SKM-1 treated with dmso at 0.1 percent for 144 hours (cell line): Measurements from ENCODE around the gene TIAM1.

Experiments used
- DNase-seq: peaks from one replicate; lab custom pipeline; 2025; ENCODE audit not compliant: unreplicated experiment; lab: John Stamatoyannopoulos, UW

Gene TIAM1

GRCh38 chr21:31218830-31219608, 125.0 kb downstream of the TIAM1 start:
- no peak for DNase-seq

- no peak for DNase-seq
Measured at GRCh38 chr21:31216206-31216605, 127.9 kb downstream of the TIAM1 start.

DNA sequence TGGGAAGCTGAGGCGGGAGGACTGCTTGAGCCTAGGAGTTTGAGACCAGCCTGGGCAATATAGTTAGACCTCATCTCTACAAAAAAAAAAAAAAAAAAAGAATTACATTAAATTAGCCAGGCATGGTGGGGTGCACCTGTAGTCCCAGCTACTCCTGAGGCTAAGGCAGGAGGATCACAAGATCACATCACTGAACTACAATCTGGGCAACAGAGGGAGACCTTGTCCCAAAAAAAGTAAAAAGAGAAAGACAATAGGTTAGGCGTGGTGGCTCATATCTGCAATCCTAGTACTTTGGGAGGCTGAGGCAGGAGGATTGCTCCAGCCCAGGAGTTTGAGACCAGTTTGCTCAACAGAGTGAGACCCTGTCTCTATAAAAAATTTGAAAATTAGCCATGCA, 130.3 kb downstream of the TIAM1 start:
- no peak for DNase-seq

DNA sequence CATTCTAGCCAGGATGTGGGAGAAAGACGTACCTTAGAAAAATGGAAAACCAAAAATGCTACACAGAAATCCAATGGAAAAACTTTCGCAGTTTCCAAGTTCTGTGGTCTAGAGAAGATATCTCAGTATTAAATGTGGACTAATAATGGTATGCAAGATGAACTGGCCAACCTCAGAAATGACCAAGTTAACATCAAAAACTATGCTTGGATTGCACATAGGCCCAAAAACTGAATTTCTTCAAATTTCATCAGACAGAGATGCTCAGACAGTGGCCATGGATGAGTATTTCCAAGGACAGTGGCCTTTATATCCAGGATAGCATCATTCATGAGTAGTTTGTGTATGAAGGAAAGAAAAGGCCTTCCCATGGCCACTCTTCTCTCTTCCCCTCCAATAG, 132.2 kb downstream of the TIAM1 start:
- DNase-seq, result no peak

DNA sequence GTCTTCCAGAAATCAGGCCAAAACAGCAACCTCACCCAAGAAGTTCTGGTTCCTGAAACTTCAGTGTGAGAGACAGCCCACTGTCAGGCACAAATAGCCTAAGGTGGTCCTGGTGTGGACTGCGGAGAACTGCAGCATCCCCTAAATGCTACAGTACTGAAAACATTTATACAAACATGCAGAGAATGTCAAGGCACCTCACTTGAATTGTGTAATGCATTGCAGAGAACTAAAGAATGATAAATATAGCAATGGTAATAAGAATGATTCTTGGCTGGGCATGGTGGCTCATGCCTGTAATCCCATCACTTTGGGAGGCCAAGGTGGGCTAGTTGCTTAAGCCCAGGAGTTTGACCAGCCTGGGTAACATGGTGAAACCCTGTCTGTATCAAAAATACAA, 138.6 kb downstream of the TIAM1 start:
- no peak for DNase-seq

DNA sequence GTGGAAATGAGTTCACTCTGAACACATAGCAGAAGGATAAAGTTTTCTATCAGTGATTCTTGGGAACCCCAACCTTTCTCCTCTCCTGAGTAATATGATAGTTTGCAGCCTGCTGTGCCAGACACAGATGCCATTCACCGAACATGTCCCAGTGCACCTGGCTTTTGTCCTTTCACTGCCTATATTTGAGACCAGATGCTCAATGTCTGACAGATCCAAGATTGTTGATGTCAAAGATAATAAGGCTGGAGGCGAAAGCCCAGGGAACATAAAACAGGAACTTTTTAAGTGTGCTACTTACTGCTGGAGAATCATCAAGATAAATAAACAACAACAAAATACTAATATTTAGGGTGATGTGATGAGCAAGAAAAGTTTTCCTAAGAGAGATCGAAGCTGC, 139.3 kb downstream of the TIAM1 start:
- no peak for DNase-seq

- DNase-seq, result no peak
Measured at GRCh38 chr21:31203431-31204054, 140.5 kb downstream of the TIAM1 start.

DNA sequence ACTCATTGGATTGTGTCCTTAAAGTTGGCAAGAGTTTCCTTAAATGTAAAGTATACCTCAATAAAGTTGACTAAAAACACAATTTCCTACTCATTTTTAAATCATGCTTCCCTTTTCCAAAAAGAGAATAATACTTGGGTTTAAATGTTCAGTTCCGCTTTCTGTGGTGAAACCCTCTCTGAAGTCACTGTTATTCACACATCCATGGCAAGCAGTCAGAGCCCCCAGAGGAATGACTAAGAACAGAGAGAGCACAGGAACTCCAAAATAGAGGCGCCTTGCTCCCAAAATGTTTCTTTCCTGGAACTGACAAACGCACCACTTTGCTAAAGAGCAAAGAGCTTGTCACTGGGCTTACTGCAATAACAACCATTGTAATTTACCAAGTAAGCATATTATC, 142.5 kb downstream of the TIAM1 start:
- DNase-seq, result peak; percentile 89

DNA sequence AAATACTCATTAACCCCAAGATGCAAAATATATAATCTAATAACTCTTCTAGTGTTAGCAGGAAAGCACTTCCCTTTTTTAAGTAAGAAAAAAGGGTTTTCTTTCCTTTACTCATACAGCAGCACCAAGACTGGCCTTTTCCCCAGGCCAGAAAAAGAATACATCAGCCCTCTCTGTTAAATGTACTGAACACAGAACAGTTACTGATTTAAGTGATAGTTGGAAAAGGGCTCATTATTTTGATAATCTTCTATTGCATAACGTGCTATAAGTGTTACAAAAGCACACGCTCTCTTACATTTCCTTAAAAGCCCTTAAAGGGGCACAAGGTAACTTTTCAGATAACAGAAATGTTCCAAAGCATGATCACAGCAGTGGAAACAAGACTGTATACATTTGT, 142.9 kb downstream of the TIAM1 start:
- DNase-seq, result peak; percentile 83

- DNase-seq, result peak; percentile 73
Measured at GRCh38 chr21:31198575-31198974, 145.5 kb downstream of the TIAM1 start.

GRCh38 chr21:31196724-31197123, 147.3 kb downstream of the TIAM1 start:
- no peak for DNase-seq

GRCh38 chr21:31195334-31196015, 148.6 kb downstream of the TIAM1 start:
- DNase-seq, result no peak

- DNase-seq, result no peak
Measured at GRCh38 chr21:31194510-31195293, 149.4 kb downstream of the TIAM1 start.

DNA sequence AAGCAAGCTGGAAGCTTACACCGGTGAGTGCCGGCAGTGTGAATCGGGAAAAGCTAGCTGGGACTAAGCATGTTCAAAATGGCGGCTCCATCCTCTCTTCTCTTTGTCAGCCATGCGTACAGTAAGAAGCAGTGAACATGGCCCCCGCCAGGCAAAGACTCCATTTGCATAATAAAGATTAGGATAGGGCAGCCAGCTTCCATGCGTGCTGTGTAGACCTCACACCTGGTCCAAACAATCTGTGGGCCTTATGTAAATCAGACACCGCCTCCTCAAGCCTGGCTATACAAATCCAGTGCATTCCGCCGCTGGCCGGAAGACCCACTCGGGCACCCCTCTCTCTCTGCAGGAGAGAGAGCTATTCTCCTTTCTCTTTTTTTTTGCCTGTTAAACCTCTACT, 150.3 kb downstream of the TIAM1 start:
- DNase-seq, result no peak

DNA sequence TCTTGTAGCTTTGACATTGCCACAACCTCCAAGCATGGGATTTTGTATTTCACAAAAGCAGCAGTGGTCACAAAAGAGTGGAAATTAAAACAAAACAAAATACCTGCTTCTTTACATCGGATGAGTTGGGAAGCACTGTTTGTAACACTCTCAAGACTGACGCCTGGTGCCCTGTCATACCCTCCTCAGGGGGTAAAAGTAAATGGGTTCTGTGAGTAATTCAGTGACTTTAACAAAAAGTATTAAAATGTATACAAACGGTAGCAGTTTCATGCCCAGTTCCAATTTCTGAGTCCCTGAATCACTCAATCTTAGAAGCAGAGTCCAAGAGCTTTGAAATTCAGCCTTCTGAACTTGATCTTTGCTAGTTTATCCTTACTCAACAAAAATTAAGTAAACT, 152.5 kb downstream of the TIAM1 start:
- no peak for DNase-seq

DNA sequence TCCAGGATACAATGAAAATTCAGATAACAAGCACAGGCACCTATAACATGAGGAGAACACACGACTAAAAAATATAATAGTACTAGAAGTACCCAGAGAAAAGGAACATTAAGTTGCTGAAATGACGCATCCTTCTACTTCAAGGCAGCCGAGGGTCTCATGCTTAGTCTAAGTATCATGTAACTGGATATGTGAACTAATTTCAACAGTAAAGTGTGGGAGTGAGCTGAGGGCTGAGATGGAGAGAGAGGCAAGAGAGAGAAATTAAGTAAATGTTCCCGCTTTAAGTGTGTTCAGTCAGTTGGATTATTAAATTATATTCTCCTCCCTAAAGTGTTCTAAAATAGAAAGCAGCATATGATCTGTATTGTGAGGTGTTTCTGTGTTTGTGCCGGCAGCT, 153.5 kb downstream of the TIAM1 start:
- no peak for DNase-seq

- DNase-seq, result no peak
Measured at GRCh38 chr21:31187499-31187898, 156.6 kb downstream of the TIAM1 start.

DNA sequence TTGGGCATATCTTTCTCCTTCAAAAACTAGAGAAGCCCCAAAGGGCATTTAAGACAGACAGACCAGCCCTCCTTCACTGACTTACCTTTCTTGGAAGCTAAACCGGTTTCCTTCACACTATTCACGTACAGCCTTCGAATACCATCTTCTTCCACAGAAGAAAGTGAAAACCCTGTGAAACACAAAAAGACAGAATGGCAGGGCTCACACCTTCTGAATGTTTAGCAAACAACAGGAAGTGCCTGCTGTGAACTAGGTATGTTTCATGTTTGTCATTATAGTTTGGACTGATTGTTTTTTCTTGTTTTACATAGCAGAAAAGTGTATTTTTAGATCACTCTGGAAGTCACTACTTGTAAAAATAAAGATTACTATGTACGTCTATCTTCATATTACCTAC, 157.1 kb downstream of the TIAM1 start:
- DNase-seq, result no peak

DNA sequence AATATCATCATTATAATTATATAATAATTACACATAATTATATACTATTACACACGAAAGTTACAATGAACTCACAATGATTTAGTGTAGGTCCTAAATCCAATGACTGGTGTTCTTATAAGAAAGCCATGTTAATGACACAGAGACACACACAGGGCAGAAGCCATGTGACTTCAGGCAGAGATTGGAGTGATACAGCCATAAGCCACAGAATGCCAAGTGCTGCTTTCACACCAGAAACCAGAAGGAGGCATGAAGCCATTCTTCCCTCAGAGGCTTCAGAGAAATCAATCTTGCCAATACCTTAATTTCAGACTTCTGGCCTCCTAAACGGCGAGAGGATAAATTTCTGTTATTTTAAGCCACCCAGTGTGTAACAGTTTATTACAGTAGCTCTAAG, 158.4 kb downstream of the TIAM1 start:
- DNase-seq, result no peak

DNA sequence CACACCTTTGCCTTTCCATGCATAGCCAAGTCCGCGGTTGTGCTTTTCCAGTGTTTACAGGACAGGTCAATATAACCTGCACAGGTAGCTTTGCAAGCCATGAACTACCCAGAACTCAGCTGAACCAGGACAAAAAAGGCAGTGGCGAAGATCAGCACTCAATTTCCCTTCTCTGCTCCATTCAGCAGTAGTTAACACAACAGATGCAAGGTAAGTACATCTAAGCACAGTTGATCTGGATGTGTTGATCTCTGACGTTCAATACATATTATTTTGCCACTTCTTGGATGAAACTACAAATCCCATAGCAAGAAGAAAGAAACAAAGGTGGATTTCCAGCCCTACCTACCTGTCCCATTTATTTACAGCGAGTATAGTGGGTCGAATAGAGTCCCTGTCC, 159.2 kb downstream of the TIAM1 start:
- no peak for DNase-seq

- DNase-seq, result no peak
Measured at GRCh38 chr21:31184459-31184858, 159.6 kb downstream of the TIAM1 start.
